SU-DHL-6 (cell line): Measurements from ENCODE around the gene MRO.

ENCODE experiments used
- EZH2phosphoT487 ChIP-seq: fragments of 200-600 bp; sonication (generic), shearing (Covaris generic); conservative IDR thresholded peaks from 2 replicates; pipeline ENCODE4 v1.6.1; 2018; ENCODE audit warnings: mild to moderate bottlenecking, antibody characterized with exemption, low read length, moderate library complexity, mixed read lengths
- TF ChIP-seq, protein P1 (sequence below): fragments of 200-600 bp; sonication (generic); IDR thresholded peaks from one replicate; pipeline ENCODE4 v1.5.1; 2017; ENCODE audit warnings: antibody characterized with exemption, mild to moderate bottlenecking, low read length, moderate library complexity; ENCODE audit not compliant: insufficient read depth, poor library complexity, severe bottlenecking

GRCh38 chr18:50788284-50788683 is 31.5 kb downstream of the MRO start:
- TF ChIP-seq, protein P1, sequence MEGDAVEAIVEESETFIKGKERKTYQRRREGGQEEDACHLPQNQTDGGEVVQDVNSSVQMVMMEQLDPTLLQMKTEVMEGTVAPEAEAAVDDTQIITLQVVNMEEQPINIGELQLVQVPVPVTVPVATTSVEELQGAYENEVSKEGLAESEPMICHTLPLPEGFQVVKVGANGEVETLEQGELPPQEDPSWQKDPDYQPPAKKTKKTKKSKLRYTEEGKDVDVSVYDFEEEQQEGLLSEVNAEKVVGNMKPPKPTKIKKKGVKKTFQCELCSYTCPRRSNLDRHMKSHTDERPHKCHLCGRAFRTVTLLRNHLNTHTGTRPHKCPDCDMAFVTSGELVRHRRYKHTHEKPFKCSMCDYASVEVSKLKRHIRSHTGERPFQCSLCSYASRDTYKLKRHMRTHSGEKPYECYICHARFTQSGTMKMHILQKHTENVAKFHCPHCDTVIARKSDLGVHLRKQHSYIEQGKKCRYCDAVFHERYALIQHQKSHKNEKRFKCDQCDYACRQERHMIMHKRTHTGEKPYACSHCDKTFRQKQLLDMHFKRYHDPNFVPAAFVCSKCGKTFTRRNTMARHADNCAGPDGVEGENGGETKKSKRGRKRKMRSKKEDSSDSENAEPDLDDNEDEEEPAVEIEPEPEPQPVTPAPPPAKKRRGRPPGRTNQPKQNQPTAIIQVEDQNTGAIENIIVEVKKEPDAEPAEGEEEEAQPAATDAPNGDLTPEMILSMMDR: no peak
- TF ChIP-seq EZH2phosphoT487: no peak
